ENCODE measurements around the gene HDAC9.

DNA sequence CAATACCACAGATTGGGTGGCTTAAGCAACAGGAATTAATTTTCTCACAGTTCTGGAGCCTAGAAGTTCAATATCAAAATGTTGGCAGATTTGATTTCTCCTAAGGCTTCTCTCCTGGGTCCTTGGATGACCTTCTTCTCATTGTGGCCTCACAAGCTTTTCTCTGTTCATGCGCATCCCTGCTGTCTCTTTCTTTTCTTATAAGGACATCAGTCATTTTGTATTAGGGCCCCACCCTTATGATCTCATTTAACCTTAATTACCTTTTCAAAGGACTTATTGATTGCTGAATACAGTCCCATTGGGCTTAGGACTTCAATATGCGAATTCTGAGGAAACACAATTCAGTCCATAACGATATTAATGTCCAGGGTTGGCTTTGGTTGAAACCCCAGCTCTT is 285.4 kb downstream of the HDAC9 start:
- TF ChIP-seq, protein P1, sequence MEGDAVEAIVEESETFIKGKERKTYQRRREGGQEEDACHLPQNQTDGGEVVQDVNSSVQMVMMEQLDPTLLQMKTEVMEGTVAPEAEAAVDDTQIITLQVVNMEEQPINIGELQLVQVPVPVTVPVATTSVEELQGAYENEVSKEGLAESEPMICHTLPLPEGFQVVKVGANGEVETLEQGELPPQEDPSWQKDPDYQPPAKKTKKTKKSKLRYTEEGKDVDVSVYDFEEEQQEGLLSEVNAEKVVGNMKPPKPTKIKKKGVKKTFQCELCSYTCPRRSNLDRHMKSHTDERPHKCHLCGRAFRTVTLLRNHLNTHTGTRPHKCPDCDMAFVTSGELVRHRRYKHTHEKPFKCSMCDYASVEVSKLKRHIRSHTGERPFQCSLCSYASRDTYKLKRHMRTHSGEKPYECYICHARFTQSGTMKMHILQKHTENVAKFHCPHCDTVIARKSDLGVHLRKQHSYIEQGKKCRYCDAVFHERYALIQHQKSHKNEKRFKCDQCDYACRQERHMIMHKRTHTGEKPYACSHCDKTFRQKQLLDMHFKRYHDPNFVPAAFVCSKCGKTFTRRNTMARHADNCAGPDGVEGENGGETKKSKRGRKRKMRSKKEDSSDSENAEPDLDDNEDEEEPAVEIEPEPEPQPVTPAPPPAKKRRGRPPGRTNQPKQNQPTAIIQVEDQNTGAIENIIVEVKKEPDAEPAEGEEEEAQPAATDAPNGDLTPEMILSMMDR (IDR thresholded peaks at IDR 0.05), result no peak
- no peak for TF ChIP-seq POLR2A (IDR thresholded peaks at IDR 0.05)
